ENCODE measurements around the gene TLE5.
"Not testable (repeated sequence)": the region's sequence is repeated elsewhere in the genome, so short reads cannot be mapped to it uniquely, and the experiment has no call there.

The TLE5 gene

DNA sequence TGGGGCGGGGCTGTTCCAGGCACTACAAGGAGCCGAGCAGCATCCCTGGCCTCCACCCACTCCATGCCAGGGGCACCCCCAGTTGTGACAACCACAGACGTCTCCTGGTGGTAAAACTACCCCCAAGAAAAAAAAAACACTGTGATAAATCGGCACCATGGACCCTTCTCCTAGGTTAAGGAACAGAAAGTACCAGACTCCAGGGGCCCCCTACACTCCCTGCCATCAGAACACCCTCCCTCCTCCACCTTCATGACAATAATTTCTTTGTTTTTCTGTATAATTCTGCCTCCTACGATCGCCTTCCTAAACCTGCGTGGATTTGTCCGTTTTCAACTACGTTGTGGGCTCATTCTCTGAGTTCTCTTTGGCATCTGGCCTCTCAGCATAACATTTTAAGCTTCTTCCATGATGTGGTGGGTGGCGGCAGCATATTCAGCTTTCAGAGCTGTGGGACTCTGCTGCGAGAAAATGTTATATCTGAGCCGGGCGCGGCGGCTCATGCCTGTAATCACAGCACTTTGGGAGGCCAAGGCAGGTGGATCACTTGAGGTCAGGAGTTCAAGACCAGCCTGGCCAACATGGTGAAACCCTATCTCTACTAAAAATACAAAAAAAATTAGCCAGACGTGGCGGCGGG, 41.9 kb downstream of the TLE5 start:
- no peak for DNase-seq

DNA sequence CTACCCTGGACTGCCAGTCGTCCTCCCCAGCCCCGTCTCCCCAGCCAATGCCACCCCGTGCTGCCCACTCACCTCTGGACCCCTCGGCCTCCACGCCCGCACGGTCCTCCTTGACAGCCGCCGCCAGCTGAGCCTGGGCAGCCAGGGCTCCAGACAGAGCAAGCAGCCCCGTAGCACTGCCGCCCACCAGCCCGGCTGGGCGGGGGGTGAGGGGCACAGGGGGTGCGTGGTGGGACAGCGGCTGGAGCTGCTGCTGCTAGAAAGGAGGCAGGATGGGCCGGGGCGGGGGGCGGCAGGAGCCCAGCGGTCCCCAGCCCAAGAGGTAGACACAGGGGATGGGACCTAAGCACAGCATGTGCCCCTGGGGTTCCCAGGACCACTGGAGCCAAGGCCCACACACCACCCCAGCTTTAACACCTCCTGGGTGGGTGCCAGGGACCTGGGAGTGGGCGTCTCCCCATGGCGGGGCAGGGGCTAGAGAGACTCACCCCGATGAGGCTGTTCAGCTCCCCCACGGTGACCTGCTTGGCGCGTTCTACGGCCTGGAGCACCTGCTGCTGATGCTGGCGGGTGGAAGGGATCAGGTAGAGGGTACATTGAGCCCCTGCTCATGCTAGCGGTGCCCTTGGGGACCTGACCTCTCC, 43.0 kb downstream of the TLE5 start:
- no peak for DNase-seq

DNA sequence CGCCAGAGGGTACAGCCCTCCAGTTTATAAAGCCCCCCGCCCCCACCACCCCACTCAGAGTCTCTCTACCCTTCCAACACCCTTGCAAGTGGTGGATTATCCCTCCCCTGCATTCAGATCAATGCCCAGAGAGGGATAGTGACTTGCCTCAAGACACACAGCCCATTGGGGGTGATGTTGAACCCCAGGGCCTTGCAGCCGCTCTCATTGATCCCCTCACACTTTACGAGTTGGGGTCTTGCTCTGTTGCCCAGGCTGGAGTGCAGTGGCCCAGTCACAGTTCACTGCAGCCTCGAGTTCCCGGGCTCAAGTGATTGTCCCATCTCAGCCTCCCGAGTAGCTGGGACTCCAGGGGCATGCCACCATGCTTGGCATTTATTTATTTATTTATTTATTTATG, 44.4 kb downstream of the TLE5 start:
- no peak for DNase-seq

DNA sequence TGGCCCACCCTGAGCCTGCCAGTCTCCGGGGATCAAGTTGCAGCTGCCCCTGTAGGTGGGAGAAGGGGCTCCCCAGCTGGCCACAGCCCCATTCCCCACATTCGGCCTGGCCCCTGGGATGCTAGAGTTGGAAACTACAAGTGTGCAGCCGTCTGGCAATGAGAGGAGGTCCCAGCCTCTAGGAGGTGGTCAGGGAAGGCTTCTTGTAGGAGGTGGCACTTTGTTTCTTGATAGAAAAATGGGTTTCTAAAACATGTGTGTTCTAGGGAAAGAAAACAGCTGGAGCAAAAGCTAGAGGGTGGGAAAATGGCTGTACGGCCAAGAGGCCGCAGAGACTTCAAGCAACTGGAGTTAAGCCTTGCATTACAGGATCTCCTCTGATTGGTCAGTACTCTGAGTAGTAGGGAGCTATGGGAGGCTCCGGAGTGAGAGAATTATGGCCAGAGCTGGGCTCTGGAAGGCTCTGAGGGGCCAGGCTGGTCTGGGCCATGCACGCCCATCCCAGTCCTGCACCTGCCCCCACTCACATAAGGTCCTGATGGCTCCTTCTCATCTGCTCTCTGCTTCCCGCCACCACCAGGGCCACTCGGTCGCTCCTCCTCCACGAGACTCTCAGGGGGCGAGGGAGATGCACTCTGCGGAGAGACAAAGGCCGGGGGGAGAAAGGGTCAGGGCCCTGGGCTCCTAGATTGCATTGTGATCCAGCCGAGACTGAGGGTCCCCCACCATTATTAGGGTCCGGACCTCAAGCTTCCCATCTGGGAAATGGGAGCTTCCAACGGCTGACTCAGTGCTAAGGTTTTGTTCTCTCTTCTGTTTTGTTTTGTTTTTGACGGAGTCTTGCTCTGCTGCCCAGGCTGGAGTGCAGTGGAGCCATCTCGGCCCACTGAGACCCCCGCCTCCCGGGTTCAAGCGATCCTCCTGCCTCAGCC, 46.9 kb downstream of the TLE5 start:
- DNase-seq: no peak

DNA sequence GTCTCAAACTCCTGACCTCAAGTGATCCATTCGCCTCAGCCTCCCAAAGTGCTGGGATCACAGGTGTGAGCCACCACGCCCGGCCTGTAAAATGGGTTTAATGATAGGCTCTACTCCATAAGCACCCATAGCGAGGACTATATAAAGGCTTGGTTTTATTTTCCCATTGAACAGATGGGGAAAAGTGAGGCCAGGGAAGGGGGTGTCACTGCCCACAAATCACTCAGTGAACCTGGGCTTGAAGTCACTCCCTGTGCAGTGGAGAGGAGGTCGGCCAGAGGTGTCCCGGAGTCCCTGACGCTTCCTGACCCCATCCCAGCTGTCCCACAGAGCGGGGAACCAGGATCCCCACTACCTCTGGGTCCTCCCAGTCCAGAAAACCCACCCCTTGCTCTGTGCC, 48.2 kb downstream of the TLE5 start:
- DNase-seq: no peak

GRCh38 chr19:3013263-3013725, 49.0 kb downstream of the TLE5 start:
- no peak for DNase-seq

GRCh38 chr19:3012621-3013262, 49.6 kb downstream of the TLE5 start:
- DNase-seq: no peak

DNA sequence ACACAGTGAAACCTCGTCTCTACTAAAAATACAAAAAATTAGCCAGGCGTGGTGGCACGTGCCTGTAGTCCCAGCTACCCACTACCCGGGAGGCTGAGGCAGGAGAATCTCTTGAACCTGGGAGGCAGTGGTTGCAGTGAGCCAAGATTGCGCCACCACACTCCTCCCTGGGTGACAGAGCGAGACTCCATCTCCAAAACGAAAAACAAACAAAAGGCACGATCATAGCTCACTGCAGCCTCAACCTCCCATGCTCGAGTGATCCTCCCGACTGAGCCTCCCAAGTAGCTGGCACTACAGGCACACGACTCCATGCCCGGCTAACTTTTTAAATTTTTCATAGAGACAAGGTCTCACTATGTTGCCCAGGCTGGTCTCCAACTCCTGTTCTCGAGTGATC, 50.2 kb downstream of the TLE5 start:
- not testable (repeated sequence) for DNase-seq

GRCh38 chr19:3010871-3011270, 51.4 kb downstream of the TLE5 start:
- DNase-seq: no peak

GRCh38 chr19:3008994-3009393, 53.3 kb downstream of the TLE5 start:
- DNase-seq: no peak

- DNase-seq: no peak
Observed at GRCh38 chr19:3007975-3008374, 54.3 kb downstream of the TLE5 start.

DNA sequence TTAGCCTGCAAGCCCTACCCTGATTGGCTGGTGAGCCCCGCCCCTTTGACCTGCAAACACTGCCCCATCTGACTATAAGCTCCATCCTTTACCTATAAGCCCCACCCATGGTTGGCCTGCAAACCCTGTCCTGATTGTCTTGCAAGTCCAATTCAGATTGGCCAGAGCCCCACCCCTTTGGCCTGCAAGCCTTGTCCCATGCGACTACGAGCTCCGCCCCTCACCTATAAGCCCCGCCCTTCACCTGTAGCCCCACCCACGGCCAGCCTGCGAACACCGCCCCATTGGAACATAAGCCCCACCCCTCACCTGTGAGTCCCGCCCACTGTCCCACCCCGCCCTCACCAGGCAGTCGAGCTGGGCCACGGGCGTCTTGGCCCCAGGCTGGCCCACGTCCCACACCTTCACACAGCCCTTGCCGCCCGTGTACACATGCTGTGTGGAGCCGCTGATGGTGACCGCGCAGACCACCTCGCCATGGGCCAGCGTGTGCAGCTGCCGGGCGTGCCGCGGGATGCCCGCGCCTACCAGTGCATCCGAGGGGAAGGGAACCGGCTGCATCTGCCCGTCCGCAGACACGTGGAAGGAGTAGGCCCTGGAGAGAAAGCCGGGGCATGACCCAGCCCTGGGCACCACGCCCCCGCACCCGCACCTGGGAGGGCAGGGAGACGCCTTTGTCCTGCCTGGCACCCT, 56.1 kb downstream of the TLE5 start:
- peak; percentile 67 for DNase-seq

DNA sequence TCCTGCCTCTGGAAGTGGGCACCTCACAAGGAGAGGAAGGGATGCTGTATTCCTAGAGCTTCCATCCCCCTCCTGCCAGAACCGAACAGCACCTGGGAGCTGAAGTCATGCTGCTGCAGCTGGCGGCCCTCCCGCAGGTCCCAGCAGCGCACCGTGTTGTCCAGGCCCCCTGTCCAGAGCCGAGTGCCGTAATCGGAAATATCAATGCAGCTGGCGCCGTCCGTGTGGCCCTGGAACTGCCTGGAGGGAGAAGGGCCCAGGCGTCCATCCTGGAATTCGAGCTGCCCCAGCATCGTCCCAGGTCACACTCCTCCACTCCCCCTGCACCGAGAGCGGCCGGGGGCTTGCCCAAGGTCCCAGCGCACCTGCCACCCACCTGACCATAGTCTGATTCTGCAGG, 57.0 kb downstream of the TLE5 start:
- no peak for DNase-seq

- no peak for DNase-seq
Observed at GRCh38 chr19:3004522-3004921, 57.8 kb downstream of the TLE5 start.

DNA sequence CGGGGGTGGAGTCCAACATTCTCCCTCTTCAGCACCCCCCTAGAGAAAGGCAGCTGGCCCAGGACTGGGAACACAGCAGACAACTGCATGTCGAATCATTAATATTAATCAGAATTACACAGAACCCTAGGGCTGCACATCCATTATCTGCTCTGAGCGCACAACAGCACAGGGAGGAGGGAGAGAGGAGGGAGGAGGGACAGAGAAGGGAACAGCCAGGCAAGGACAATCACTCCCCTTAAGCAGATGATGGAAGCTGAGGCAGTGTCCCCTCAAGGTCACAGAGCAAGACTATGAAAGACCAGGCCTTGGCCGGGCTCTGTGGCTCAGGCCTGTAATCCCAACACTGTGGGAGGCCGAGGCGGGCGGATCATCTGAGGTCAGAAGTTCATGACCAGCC, 59.2 kb downstream of the TLE5 start:
- DNase-seq: no peak

Measured in activated effector memory CD4-positive, alpha-beta T cell treated with anti-CD3 and anti-CD28 coated beads, Interleukin-2, amount 50 U/mL, for 16 hours (primary cell).